Central memory CD4-positive, alpha-beta T cell (primary cell): Measurements from ENCODE around the gene ADAM22.
"Not testable (repeated sequence)": the region's sequence is repeated elsewhere in the genome, so short reads cannot be mapped to it uniquely, and the experiment has no call there.

Experiments used
- DNase-seq: peaks from one replicate; pipeline ENCODE4 v3.0.0; 2022
- total RNA-seq, 3 experiments: gene quantifications; one replicate each; lab custom pipeline; 2026; lab: John Stamatoyannopoulos, UW

The ADAM22 gene, protein sequence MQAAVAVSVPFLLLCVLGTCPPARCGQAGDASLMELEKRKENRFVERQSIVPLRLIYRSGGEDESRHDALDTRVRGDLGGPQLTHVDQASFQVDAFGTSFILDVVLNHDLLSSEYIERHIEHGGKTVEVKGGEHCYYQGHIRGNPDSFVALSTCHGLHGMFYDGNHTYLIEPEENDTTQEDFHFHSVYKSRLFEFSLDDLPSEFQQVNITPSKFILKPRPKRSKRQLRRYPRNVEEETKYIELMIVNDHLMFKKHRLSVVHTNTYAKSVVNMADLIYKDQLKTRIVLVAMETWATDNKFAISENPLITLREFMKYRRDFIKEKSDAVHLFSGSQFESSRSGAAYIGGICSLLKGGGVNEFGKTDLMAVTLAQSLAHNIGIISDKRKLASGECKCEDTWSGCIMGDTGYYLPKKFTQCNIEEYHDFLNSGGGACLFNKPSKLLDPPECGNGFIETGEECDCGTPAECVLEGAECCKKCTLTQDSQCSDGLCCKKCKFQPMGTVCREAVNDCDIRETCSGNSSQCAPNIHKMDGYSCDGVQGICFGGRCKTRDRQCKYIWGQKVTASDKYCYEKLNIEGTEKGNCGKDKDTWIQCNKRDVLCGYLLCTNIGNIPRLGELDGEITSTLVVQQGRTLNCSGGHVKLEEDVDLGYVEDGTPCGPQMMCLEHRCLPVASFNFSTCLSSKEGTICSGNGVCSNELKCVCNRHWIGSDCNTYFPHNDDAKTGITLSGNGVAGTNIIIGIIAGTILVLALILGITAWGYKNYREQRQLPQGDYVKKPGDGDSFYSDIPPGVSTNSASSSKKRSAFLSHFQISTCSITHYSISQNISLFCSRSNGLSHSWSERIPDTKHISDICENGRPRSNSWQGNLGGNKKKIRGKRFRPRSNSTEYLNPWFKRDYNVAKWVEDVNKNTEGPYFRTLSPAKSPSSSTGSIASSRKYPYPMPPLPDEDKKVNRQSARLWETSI
- 1.7 to 9.6 (median 8.0) reads per million in 3 experiments for total RNA-seq

DNA sequence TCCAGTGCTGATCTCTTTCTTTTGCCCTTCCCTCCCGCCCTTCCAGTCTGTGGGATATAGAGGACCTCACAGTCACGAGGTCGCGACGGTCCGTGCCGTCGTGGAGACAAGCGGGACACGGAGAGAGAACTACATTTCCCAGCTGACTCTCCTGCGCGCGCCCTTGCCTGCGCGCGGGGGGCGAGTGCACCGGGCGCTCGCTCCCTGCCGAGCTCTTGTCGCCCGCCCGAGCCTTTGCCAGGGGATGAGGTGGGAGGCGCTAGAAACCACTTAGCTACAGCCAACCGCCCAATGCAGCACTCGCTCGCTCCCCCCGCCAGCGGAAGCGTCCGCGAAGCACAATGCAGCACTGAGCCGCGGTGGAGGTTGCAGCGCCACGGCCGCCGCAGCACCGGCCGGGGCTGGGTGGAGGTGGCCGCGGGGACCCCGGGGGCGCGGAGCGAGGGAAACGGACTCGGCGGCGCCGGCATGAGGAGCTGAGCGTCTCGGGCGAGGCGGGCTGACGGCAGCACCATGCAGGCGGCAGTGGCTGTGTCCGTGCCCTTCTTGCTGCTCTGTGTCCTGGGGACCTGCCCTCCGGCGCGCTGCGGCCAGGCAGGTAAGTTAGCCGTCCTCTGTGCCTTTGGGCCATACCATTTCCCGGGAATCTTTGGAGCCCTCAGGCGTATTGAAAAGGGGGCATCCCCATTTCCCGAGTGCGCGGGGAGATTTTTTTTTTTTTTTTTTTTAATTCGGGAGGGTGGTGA is at the start of gene ADAM22:
Gene ADAM22 (plus strand): TSS at position 299 of the 746 bp plus-strand sequence. CDS start 215 bp downstream, at position 514.
- DNase-seq, result peak; percentile 77

GRCh38 chr7:87885018-87885417 is 49.0 kb upstream of the ADAM22 start:
- DNase-seq, result no peak

GRCh38 chr7:87886875-87887274 is 47.2 kb upstream of the ADAM22 start:
- DNase-seq, result peak; percentile 28

- DNase-seq, result no peak
Observed at GRCh38 chr7:87895363-87895762, 38.7 kb upstream of the ADAM22 start.

DNA sequence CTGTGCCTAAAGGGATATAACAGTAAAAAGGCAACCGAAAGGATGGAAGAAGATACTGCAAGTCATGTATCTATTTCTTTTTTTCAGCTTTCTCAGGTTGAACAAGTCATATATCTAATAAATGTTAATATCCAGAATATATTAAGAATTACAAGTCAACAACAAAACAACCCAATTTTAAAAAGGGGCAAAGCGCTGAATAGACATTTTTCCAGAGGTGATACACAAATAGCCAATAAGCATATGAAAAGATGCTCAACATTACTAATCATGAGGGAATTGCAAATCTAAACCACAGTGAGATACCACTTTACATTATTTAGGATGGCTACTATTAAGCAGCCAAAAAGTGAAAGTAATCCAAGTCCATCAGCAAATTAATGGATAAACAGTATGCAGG is 34.8 kb upstream of the ADAM22 start:
- DNase-seq, result no peak

GRCh38 chr7:87907136-87907906 is 26.7 kb upstream of the ADAM22 start:
- not testable (repeated sequence) for DNase-seq

GRCh38 chr7:87908814-87909213 is 25.2 kb upstream of the ADAM22 start:
- not testable (repeated sequence) for DNase-seq

DNA sequence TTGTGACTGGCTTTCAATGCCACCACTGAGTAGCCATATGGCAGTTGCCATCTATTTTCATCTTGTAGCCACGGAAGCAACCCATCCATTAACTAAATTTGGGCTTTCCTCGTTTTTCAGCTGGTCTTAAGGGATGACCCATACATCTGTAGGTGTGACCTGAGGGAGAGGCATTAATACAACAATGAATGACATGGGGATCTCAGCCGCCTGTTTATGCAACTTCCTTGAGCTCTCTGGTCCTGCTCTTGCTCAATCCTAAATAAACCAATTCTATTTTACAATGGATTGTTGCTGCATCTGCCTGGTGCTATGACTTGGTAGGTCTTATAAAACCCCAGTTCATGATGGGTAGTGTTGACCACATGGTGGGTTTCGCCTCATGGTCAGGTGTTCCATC is 21.9 kb upstream of the ADAM22 start:
- no peak for DNase-seq

DNA sequence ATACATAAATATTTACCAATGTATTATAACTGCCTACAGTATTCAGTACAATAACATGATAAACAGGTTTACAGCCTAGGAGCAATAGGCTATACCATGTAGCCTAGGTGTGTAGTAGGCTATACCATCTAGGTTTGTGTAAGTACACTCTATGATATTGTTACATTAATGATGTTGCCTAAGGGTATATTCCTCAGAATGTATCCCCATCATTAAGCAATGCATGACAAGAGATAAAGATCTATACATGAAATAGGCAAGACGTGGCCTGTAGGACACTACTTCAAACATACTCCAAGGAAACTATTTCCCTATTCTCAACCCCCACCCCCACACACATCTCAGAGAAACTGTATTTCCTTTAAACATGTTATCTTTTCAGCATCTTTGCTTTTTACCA is 15.3 kb upstream of the ADAM22 start:
- DNase-seq, result no peak

DNA sequence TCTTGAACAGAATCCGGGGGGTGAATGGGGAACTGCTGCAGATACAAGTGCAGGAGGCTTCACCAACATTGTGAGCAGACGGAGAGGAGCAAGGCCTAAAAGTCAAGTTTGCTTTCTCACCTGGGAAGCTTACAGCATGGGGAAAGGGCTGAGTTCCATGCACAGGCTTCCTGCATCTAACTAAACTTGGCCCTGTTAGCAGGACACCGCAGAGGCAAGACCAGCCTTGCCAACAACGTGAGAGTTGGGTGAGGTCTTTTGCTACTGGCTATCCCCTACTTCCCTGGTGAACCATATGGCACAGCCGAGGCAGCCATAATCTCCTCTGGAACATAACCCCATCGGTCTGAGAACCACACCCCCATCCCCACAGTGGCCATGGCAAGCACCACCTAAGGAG is 14.2 kb upstream of the ADAM22 start:
- DNase-seq, result no peak

- no peak for DNase-seq
Observed at GRCh38 chr7:87920578-87920977, 13.5 kb upstream of the ADAM22 start.

DNA sequence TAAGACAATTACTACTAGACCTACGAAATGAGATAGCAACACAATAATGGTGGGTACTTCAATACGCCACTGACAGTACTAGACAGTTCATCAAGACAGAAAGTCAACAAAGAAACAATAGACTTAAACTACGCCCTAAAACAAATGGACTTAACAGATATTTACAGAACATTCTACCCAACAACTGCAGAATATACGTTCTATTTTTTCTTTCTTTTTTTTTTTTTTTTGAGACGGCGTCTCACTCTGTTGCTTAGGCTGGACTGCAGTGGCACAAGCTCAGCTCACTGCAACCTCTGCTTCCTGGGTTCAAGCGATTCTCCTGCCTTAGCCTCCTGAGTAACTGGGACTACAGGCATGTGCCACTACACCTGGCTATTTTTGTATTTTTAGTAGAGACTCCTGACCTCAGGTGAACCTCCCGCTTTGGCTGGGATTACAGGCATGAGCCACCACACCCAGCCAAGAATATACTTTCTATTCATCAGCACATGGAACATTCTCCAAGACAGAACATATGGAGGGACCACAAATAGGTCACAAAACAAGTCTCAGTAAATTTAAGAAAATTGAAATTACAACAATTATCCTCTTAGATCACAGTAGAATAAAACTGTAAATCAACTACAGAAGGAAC is 11.2 kb upstream of the ADAM22 start:
- not testable (repeated sequence) for DNase-seq

DNA sequence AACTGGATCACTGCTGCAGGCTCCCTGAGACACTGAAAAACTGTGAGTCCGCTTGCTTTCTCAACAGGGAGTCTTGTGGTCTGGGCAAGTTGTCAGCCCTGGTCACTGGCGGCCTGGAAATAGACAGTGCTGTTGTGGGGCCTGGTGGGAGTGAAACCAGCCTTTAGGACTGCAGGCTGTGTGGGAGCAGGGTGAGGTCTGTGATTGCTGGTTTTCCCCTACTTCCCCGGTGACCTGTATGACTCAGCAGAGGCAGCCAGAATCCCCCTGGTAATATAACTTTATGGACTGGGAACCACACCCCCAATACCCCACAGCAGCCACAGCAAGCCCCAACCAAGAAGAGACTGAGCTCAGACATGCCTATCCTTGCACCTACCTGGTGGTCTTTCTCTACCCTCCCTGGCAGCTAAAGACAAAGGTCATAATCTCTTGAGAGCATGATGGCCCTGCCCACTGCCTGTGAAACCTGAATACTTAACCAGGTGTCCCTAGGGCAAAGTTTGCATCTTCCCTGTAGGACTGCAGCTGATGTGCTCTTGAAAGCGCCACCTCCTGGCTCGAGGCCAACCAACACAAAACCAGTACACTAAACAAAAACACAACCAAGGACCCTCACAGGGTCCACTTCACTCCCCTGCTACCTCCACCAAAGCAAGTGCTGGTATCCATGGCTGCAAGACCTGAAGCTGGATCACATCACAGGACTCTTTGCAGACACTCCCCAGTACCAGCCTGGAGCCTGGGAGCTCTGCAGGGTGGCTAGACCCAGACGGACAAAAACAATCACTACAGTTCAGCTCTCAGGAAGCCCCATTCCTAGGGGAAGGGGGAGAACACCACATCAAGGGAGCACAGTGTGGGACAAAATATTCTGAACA is 7.2 kb upstream of the ADAM22 start:
- DNase-seq, result no peak

DNA sequence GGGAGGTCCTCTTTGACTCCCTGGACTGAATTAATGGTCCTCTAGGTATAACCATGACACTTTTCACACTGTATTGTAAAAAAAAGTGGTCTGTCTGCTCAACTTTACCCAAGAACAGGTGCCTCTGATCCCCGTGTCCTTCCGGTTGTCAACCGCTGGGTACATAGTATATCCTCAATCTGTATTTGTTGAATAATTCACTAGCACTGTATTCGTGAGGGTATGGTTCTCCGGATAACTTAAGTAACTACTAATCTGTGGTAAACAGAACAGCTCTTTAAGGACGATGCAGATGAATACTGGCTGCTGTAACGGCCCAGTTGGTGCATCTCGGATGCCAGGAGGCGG is 472 bp upstream of the ADAM22 start:
- no peak for DNase-seq

GRCh38 chr7:87934699-87935383 is 790 bp downstream of the ADAM22 start:
- DNase-seq, result peak; percentile 2

DNA sequence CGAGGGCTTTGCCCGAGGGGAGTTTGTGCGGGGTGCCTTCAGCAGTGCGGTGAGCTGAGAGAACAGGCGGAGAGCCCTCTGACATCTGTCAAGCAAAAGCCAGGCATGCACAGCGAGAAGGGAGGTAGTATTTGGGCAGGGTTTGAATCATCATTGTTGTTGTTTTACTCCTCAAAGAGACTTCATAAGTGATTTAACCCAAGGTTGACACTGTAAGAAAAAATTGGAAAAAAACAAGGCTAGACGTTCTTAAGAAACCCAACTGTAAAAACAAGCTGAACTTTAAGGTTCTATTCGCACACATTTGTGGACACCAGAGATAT is 1.3 kb downstream of the ADAM22 start:
- no peak for DNase-seq

GRCh38 chr7:87941138-87941537 is 7.1 kb downstream of the ADAM22 start:
- DNase-seq, result no peak

DNA sequence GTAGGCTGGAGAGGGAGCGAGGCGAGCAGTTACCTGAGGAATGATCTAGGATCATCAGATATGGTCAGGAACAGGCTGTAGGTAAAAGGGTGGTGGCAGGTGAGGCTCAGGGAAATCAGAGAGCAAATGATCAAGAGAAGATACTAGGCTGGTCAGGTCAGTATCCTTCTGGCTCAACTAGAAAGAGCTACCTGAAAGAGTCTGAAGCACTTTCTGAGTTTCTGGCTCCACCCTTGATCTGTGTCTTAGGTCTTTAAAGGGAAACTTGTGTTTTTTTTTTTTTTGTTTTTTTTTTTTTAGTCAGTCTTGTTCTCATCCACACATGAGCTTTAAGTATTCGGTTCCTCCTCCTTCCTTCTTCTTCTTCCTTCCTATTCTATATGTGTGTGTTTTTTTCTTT is 10.5 kb downstream of the ADAM22 start:
- DNase-seq, result no peak

DNA sequence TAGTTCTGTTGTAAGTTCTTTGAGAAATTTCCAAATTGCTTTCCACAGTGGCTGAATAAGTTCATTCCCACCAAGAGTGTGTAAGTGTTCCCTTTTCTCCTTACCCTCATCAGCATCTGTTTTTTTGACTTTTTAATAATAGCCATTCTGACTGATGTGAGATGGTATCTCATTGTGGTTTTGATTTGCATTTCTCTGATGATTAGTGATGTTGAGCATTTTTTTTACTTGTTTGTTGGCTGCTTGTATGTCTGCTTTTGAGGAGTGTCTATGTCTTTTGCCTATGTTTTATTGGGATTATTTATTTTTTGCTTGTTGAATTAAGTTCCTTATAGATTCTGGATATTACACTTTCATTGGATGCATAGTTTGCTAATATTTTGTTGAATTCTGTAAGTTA is 11.9 kb downstream of the ADAM22 start:
- not testable (repeated sequence) for DNase-seq

GRCh38 chr7:87948371-87948770 is 14.3 kb downstream of the ADAM22 start:
- no peak for DNase-seq
